MV-4-11 (cell line): Measurements from ENCODE around the gene NUP85.
"Not testable (repeated sequence)": the region's sequence is repeated elsewhere in the genome, so short reads cannot be mapped to it uniquely, and the experiment has no call there.

Experiments
- DNase-seq: peaks from one replicate; lab custom pipeline; 2025; lab: John Stamatoyannopoulos, UW

NUP85 gene

GRCh38 chr17:75205037-75205792 is at the start of gene NUP85:
TSS of gene NUP85 (plus strand) at chr17:75205679. CDS start at chr17:75205762, 83 bp downstream.
- DNase-seq = peak; percentile 87

GRCh38 chr17:75158480-75158879 is 47.0 kb upstream of the NUP85 start:
- not testable (repeated sequence) for DNase-seq

- DNase-seq = no peak
These were observed 46.1 kb upstream of the NUP85 start for GRCh38 chr17:75159196-75160031.

- DNase-seq = no peak
These were observed 45.3 kb upstream of the NUP85 start for GRCh38 chr17:75160211-75160610.

GRCh38 chr17:75163074-75163473 is 42.4 kb upstream of the NUP85 start:
- DNase-seq = no peak

- not testable (repeated sequence) for DNase-seq
These were observed 40.9 kb upstream of the NUP85 start for GRCh38 chr17:75164606-75165005.

- DNase-seq = no peak
These were observed 36.5 kb upstream of the NUP85 start for GRCh38 chr17:75168998-75169397.

- DNase-seq = no peak
These were observed 32.0 kb upstream of the NUP85 start for GRCh38 chr17:75173526-75173925.

GRCh38 chr17:75174996-75175395 is 30.5 kb upstream of the NUP85 start:
- DNase-seq = no peak

GRCh38 chr17:75176625-75177024 is 28.9 kb upstream of the NUP85 start:
- no peak for DNase-seq

- DNase-seq = no peak
These were observed 27.0 kb upstream of the NUP85 start for GRCh38 chr17:75178453-75178852.

GRCh38 chr17:75181110-75181509 is 24.4 kb upstream of the NUP85 start:
- DNase-seq = no peak

GRCh38 chr17:75181608-75182318 is 23.7 kb upstream of the NUP85 start:
- peak; percentile 9 for DNase-seq

GRCh38 chr17:75182319-75182568 is 23.2 kb upstream of the NUP85 start:
- no peak for DNase-seq

GRCh38 chr17:75182569-75183436 is 22.7 kb upstream of the NUP85 start, which contains the start of gene SUMO2:
TSS of gene SUMO2 (minus strand) at chr17:75182959. CDS start at chr17:75182834, 125 bp downstream.
- DNase-seq = peak; percentile 87

GRCh38 chr17:75183999-75184884 is 21.2 kb upstream of the NUP85 start:
- no peak for DNase-seq

- DNase-seq = no peak
These were observed 16.9 kb upstream of the NUP85 start for GRCh38 chr17:75188614-75189013.

- DNase-seq = peak; percentile 80
These were observed 13.9 kb upstream of the NUP85 start for GRCh38 chr17:75191584-75191983.

GRCh38 chr17:75194879-75195278 is 10.6 kb upstream of the NUP85 start:
- DNase-seq = no peak

GRCh38 chr17:75199886-75200618 is 5.4 kb upstream of the NUP85 start:
- DNase-seq = no peak
